OCI-LY3 (cell line): Measurements from ENCODE around the gene FBLL1.

Experiments
- EZH2phosphoT487 ChIP-seq: fragments of 200-600 bp; shearing (Covaris generic); IDR thresholded peaks from 2 replicates; pipeline ENCODE4 v1.6.1; 2018; ENCODE audit warnings: antibody characterized with exemption, mixed run types, low read depth
- TF ChIP-seq, protein P1 (sequence below): fragments of 200-600, 300-600 bp; sonication (generic); IDR thresholded peaks from 2 replicates; pipeline ENCODE4 v1.5.1; 2014; ENCODE audit warnings: antibody characterized with exemption, low read length, low read depth

DNA sequence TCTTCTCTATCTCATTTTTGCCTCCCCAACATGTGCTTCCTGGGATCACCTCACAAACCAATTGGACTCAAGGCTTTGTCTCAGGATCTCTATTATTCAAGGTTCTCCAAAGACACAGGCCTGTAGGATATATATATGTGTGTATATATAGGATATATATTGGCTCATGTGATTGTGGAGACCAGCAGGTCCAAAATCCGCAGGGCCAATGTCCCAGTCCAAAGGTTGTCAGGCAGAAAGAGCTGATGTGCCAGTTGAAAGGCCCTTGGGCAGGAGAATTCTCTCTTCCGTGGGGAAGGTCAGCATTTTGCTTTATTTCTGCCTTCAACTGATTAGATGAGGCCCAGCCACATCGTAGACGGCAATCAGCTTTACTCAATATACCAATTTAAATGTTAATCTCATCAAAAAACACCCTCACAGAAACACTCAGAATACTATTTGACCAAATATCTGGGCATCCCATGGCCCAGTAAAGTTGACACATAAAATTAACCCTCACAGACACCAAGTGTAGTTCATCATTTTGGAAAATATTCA is 1.3 kb upstream of the FBLL1 start:
- TF ChIP-seq, protein P1, sequence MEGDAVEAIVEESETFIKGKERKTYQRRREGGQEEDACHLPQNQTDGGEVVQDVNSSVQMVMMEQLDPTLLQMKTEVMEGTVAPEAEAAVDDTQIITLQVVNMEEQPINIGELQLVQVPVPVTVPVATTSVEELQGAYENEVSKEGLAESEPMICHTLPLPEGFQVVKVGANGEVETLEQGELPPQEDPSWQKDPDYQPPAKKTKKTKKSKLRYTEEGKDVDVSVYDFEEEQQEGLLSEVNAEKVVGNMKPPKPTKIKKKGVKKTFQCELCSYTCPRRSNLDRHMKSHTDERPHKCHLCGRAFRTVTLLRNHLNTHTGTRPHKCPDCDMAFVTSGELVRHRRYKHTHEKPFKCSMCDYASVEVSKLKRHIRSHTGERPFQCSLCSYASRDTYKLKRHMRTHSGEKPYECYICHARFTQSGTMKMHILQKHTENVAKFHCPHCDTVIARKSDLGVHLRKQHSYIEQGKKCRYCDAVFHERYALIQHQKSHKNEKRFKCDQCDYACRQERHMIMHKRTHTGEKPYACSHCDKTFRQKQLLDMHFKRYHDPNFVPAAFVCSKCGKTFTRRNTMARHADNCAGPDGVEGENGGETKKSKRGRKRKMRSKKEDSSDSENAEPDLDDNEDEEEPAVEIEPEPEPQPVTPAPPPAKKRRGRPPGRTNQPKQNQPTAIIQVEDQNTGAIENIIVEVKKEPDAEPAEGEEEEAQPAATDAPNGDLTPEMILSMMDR = no peak
- no peak for TF ChIP-seq EZH2phosphoT487
